ENCODE results near the gene IMMP2L. TPM values are rescaled to one million over a fixed set of nuclear protein-coding genes. Genes with fewer than 3 reads are reported as not detected.

Gene IMMP2L
- polyA plus RNA-seq, 2 of the 4 experiments (the other 2 are of a cell fraction): 16.1 to 23.8 TPM

- no peak overlapping the region for H3K27ac ChIP-seq
- TF ChIP-seq PHF8 (IDR thresholded peaks at IDR 0.05; ENCODE audit: borderline replicate concordance, low read depth): no peak
- no peak for TF ChIP-seq SREBF2 (IDR thresholded peaks at IDR 0.05)
- TF ChIP-seq CBX2 (IDR thresholded peaks at IDR 0.05; ENCODE audit: borderline replicate concordance, low read depth): no peak
- no peak for TF ChIP-seq JUNB (IDR thresholded peaks at IDR 0.05)
- no peak for TF ChIP-seq RCOR1 (IDR thresholded peaks at IDR 0.05; ENCODE audit: low read depth, low read length)
- TF ChIP-seq CHD2 (IDR thresholded peaks at IDR 0.05; ENCODE audit: low read length, partially characterized antibody): no peak
- TF ChIP-seq NPAS2 (CRISPR knock-in tag; IDR thresholded peaks at IDR 0.05; ENCODE audit: borderline replicate concordance): no peak
- TF ChIP-seq EHMT2 (IDR thresholded peaks at IDR 0.05; ENCODE audit: low read depth): no peak
- TF ChIP-seq HOXB13 (CRISPR knock-in tag; IDR thresholded peaks at IDR 0.05; ENCODE audit: low read depth): no peak
- no peak for TF ChIP-seq JUN (IDR thresholded peaks at IDR 0.05)
- TF ChIP-seq, protein P1, sequence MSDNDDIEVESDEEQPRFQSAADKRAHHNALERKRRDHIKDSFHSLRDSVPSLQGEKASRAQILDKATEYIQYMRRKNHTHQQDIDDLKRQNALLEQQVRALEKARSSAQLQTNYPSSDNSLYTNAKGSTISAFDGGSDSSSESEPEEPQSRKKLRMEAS (IDR thresholded peaks at IDR 0.05): no peak
- TF ChIP-seq HOXA7 (CRISPR knock-in tag; IDR thresholded peaks at IDR 0.05): no peak
- no peak for TF ChIP-seq RFX5 (IDR thresholded peaks at IDR 0.05)
- H3K9me3 ChIP-seq: no peaks in the 10 kb centered on the region
- H3K4me1 ChIP-seq: peaks cover 20% of the 10 kb centered on the region
- H3K4me2 ChIP-seq: no peak overlapping the region
- no peak for ATAC-seq
- ChIA-PET CTCF (interaction anchor here (0.8 kb wide), 1 partner anchor 245 kb away, joined by 3 read pairs; no protein-coding TSS in a partner anchor), POLR2A (no interaction called here)
- DNase-seq (ENCODE audit: low read depth in 1 of 2, low spot score in 1 of 2): no peak
- no peak for FAIRE-seq
- no peak overlapping the region for H3K4me3 ChIP-seq
Measured at GRCh38 chr7:111045449-111045848, 516.8 kb downstream of the IMMP2L start.

DNA sequence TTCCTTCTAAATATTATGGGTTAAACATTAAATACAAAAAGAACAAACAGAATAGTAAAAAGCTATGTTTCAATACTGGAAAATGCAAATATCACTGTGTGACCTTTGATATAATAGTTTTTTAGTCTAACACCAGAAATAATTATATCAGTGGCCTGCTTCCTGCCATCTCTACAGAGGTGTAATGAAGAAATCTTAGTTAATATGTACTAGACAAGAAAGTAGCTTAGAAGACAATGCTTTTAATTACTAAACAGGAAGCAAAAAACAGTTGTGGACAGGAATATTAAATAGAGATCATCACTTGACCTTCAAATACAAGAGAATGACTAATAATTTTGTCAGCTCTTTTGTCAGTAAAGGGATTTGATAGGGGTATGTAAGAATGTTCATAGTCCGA lies 518.7 kb downstream of the IMMP2L start:
- ChIA-PET POLR2A (no interaction called here), CTCF (no interaction called here)
- 20% methylated on average over 1 of the region's 1 CpG for WGBS (ENCODE audit: missing lambda C conversion rate)
- peaks cover 20% of the 10 kb centered on the region for H3K4me1 ChIP-seq
- no peak overlapping the region for H3K27ac ChIP-seq
- TF ChIP-seq EHF (CRISPR knock-in tag; IDR thresholded peaks at IDR 0.05) (no peak), E2F6 (IDR thresholded peaks at IDR 0.05; ENCODE audit: borderline replicate concordance, low read depth) (no peak), ZFP36 (IDR thresholded peaks at IDR 0.05; ENCODE audit: borderline replicate concordance, partially characterized antibody) (no peak), KDM1A (IDR thresholded peaks at IDR 0.05; ENCODE audit: low read depth) (no peak), RCOR1 (IDR thresholded peaks at IDR 0.05; ENCODE audit: low read depth, low read length) (no peak), HMGXB4 (CRISPR knock-in tag; IDR thresholded peaks at IDR 0.05; ENCODE audit: borderline replicate concordance) (no peak), MAFK (IDR thresholded peaks at IDR 0.05; ENCODE audit: partially characterized antibody) (no peak), ESRRA (IDR thresholded peaks at IDR 0.05; ENCODE audit: borderline replicate concordance, low read length) (no peak), MAZ (IDR thresholded peaks at IDR 0.05; ENCODE audit: borderline replicate concordance, low read depth, low read length) (no peak), HEYL (CRISPR knock-in tag; IDR thresholded peaks at IDR 0.05) (no peak), CTCF (IDR thresholded peaks at IDR 0.05) (no peak), RARB (CRISPR knock-in tag; IDR thresholded peaks at IDR 0.05) (no peak), CHD4 (IDR thresholded peaks at IDR 0.05; ENCODE audit: borderline replicate concordance) (no peak), EP300 (IDR thresholded peaks at IDR 0.05) (no peak), SMC3 (IDR thresholded peaks at IDR 0.05) (no peak), CHD2 (IDR thresholded peaks at IDR 0.05; ENCODE audit: low read length, partially characterized antibody) (no peak), RNF2 (IDR thresholded peaks at IDR 0.05; ENCODE audit: borderline replicate concordance, low read depth) (no peak)
- TF ChIP-seq, protein P2, sequence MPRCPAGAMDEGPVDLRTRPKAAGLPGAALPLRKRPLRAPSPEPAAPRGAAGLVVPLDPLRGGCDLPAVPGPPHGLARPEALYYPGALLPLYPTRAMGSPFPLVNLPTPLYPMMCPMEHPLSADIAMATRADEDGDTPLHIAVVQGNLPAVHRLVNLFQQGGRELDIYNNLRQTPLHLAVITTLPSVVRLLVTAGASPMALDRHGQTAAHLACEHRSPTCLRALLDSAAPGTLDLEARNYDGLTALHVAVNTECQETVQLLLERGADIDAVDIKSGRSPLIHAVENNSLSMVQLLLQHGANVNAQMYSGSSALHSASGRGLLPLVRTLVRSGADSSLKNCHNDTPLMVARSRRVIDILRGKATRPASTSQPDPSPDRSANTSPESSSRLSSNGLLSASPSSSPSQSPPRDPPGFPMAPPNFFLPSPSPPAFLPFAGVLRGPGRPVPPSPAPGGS (IDR thresholded peaks at IDR 0.05): no peak
- TF ChIP-seq, protein P3, sequence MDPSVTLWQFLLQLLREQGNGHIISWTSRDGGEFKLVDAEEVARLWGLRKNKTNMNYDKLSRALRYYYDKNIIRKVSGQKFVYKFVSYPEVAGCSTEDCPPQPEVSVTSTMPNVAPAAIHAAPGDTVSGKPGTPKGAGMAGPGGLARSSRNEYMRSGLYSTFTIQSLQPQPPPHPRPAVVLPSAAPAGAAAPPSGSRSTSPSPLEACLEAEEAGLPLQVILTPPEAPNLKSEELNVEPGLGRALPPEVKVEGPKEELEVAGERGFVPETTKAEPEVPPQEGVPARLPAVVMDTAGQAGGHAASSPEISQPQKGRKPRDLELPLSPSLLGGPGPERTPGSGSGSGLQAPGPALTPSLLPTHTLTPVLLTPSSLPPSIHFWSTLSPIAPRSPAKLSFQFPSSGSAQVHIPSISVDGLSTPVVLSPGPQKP (IDR thresholded peaks at IDR 0.05; ENCODE audit: low read depth, low read length): no peak
- no peak for DNase-seq (ENCODE audit: low read depth in 1 of 2, low spot score in 1 of 2)
- H3K9me3 ChIP-seq: no peaks in the 10 kb centered on the region
- no peak for ATAC-seq
- peak overlapping the region; percentile 63 for H3K4me2 ChIP-seq
- peak; percentile 7 for FAIRE-seq
- H3K4me3 ChIP-seq: no peak overlapping the region

Measured in A549 (cell line).